HG03095 (cell line): ENCODE results near the gene ABHD13.
"Not testable (repeated sequence)": the region's sequence is repeated elsewhere in the genome, so short reads cannot be mapped to it uniquely, and the experiment has no call there.

ENCODE experiments used
- ATAC-seq: cut with Tn5 transposase; IDR thresholded peaks from one replicate; pipeline ENCODE4 v1.9.1; 2021; ENCODE audit warnings: moderate library complexity; ENCODE audit not compliant: unreplicated experiment

ABHD13 gene

GRCh38 chr13:108223687-108224503, 5.7 kb downstream of the ABHD13 start:
- no peak for ATAC-seq

DNA sequence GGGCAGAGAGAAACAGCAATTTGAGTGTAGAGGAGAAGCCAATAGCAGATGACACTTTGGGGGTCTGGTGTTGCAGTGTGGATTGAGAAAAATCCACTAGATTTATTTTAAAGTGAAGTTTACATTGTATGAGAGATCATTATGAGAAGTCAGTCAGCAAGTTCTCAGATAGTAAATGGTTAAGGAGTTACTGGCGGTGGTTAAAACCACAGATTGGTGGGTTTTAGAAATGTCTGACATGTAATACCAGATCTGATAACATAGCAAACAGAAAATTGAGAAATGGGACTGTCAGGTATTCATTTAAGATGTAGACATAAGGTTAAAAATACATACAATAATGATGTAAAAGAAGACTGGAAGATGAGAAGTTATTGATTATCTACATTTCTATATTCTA, 7.2 kb downstream of the ABHD13 start:
- peak; percentile 44 for ATAC-seq

DNA sequence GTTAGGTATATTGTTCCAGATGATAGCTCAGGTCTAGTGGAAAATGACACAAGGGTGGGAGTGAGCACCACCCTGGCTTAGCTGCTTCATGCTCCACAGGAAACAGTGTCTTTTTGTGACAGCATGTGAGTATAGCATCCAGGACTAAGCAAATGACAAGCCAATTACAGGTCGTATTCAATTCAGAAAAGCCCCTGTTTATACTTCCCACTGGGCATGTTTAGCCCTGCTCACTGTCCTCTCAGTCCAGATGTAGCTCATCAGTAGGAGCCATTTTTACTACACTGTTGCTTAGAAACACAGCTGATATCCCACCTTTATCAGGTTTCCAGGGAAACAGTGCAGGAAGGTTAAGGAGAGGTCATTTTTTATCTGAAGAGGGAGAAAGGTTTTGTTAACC, 8.0 kb downstream of the ABHD13 start:
- peak; percentile 35 for ATAC-seq

- ATAC-seq, result no peak
Measured at GRCh38 chr13:108227651-108228272, 9.6 kb downstream of the ABHD13 start.

- ATAC-seq, result no peak
Measured at GRCh38 chr13:108230377-108230776, 12.2 kb downstream of the ABHD13 start.

- no peak for ATAC-seq
Measured at GRCh38 chr13:108249150-108249549, 31.0 kb downstream of the ABHD13 start.

GRCh38 chr13:108257248-108257647, 39.1 kb downstream of the ABHD13 start:
- ATAC-seq, result no peak

DNA sequence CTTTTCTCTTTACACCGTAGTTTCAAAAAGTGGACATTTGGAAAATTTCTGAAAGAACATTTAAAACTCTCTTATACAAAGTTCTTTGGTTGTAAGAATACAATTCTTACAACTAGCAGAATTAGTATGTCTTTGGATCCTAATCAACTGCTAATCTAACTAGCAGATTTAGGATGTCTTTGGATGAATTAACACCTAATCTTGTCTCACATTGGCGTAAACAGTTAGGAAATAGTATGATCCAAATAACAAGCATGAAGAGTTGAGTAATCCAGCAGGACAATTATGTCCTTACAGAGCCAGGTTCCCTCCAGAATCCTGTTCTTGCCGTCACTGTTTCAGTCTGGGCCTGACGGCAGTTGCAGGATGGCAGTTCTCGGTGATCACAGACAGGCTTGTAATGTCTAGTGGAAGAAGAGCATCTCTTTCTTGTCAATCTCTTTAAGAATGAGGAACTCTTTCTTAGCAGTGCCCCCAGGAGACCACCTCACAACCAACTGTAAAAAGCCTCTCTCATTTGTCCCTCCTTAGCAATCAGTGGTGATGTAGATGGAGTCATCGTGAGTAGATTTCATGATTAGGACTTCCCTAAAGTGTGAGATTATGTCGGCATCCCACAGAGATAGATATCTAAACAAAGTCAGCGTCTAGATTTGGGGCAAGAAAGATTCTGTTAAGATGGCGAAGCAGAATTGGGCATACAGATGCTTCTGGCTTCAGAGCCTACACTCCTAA, 45.6 kb downstream of the ABHD13 start:
- no peak for ATAC-seq

- ATAC-seq, result no peak
Measured at GRCh38 chr13:108266321-108266990, 48.3 kb downstream of the ABHD13 start.

DNA sequence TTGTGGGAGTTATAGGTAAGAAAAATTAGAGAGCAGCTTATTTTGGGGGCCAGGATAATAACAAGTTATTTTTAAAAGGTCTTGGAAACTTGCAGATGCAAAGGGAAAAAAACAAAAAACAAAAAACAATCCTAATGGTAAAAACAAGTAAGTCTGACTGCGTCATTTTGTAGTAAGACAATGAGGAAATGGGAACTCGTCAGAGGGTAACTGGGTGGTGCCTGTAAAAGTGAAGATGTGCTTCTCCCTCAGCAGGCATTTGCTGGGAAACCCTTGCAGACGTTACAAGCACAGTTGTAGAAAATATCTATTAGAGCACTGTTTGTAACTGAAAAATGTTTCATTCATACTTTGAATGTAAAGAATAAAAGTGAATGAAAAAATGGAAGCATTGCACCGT, 49.2 kb downstream of the ABHD13 start:
- ATAC-seq, result no peak

GRCh38 chr13:108267855-108268254, 49.7 kb downstream of the ABHD13 start:
- ATAC-seq, result not testable (repeated sequence)

GRCh38 chr13:108268466-108269112, 50.4 kb downstream of the ABHD13 start:
- ATAC-seq, result no peak

DNA sequence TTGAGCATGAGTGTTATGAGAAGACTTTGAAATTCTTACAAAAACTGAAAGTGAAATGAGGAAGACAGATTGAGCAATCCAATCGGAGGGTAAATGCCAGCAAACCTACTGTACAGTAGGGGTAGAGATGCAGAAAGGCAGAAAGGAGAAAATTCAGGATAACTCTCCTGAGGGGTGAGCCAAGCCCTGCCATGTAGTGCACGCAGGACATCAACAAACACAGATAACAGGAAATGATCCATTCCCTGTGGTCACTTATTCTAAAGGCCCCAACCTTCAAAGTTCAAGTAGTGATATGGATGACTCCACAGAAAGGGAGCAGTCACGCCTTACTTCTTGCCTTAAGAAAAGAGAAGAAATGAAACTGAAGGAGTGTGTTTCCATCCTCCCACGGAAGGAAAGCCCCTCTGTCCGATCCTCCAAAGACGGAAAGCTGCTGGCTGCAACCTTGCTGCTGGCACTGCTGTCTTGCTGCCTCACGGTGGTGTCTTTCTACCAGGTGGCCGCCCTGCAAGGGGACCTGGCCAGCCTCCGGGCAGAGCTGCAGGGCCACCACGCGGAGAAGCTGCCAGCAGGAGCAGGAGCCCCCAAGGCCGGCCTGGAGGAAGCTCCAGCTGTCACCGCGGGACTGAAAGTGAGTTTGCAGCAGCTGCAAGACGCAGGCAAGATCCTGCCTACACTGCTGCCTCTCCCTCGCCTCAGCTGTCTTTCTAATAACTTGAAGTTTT, 51.6 kb downstream of the ABHD13 start, which contains the start of gene TNFSF13B:
Gene TNFSF13B (plus strand): TSS at position 118 of the 728 bp plus-strand sequence. CDS start 178 bp downstream, at position 296.
- ATAC-seq, result peak; percentile 67

DNA sequence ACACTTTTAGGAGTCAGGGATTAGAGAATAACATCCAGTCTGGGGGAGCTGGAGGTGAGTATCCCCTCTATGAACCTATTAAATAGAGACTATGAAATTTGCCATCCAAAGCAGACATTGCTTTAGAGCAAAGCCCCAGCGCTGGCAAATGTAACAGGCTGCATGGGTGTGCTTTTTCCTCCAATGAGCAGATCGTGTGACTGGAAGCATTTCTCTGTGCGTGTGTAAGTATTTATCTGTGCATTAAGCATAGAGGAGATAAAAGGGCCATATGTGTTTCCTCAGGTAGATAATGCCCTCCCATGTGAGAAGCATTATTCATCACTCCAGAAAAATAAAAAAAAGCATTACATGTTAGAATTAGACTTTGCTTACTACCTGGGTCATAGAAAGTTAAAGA, 52.2 kb downstream of the ABHD13 start:
- ATAC-seq, result peak; percentile 8

DNA sequence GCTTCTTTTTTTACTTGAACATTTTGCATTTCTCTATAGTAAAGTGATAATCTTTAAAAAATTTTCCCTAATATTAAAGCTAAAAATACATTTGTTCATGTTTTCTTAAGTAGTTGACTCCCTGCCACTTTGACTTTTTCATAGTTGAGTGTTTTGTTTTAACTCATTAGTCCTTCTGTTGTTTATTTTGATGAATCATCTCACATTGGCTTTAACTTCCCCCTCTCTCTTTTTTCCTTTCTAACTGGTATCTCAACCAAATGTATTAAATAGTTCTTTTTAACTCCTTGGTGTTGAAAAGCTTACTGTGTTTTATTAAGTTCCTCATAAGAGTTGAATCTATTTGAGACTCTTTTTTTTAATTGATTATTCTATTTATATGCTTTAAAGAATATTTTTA, 54.1 kb downstream of the ABHD13 start:
- ATAC-seq, result no peak

GRCh38 chr13:108273429-108274118, 55.4 kb downstream of the ABHD13 start:
- ATAC-seq, result no peak

- ATAC-seq, result no peak
Measured at GRCh38 chr13:108274718-108275117, 56.5 kb downstream of the ABHD13 start.

DNA sequence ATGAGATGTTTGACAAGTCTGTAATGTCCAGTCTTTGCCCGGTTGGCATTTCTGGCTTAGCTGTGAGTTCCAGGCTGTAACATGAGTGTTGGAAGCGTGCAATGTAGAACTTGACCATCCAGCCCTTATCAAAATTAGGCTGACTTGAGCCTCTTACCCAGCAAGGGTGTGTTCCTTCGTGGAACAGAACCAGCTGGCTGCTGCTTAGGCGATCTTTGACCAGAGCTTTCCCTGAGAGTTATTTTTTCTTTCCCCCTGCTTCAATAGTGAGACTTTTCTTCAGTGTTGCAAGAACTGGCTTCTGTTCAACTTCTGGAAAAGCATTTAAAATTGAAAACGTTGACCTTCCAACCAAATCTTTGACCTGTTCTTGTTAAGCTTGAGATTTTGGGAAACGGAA, 57.9 kb downstream of the ABHD13 start:
- ATAC-seq, result no peak

DNA sequence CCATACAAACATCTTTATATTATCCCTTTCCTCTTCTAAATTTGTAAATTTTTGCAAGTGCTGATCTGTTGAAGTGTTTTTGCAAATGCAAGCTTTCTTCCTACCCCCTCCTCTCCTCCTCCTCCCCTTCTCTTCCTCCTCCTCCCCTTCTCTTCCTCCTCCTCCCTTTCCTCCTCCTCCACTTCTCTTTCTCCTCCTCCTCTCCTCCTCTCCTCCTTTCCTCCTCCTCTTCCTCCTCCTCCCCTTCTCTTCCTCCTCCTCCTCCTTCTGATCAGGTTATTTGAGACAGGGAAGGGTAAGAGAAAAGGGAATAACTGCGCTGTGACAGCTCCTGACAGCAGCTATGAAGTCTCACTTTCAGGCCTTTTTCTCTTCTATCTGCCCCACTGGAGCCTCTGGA, 60.3 kb downstream of the ABHD13 start:
- no peak for ATAC-seq
